ENCODE results near the gene STRIP1.

STRIP1 gene

DNA sequence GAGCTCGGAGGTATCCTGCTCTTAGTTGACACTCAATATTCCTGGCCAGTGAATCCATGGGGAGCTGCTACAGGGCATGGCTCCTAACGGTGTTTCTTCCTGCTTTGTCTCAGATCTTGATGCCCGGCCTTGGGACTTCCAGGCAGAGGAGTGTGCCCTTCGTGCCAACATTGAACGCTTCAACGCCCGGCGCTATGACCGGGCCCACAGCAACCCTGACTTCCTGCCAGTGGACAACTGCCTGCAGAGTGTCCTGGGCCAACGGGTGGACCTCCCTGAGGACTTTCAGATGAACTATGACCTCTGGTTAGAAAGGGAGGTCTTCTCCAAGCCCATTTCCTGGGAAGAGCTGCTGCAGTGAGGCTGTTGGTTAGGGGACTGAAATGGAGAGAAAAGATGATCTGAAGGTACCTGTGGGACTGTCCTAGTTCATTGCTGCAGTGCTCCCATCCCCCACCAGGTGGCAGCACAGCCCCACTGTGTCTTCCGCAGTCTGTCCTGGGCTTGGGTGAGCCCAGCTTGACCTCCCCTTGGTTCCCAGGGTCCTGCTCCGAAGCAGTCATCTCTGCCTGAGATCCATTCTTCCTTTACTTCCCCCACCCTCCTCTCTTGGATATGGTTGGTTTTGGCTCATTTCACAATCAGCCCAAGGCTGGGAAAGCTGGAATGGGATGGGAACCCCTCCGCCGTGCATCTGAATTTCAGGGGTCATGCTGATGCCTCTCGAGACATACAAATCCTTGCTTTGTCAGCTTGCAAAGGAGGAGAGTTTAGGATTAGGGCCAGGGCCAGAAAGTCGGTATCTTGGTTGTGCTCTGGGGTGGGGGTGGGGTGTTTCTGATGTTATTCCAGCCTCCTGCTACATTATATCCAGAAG is 19.4 kb downstream of the STRIP1 start:
- no peak for DNase-seq

DNA sequence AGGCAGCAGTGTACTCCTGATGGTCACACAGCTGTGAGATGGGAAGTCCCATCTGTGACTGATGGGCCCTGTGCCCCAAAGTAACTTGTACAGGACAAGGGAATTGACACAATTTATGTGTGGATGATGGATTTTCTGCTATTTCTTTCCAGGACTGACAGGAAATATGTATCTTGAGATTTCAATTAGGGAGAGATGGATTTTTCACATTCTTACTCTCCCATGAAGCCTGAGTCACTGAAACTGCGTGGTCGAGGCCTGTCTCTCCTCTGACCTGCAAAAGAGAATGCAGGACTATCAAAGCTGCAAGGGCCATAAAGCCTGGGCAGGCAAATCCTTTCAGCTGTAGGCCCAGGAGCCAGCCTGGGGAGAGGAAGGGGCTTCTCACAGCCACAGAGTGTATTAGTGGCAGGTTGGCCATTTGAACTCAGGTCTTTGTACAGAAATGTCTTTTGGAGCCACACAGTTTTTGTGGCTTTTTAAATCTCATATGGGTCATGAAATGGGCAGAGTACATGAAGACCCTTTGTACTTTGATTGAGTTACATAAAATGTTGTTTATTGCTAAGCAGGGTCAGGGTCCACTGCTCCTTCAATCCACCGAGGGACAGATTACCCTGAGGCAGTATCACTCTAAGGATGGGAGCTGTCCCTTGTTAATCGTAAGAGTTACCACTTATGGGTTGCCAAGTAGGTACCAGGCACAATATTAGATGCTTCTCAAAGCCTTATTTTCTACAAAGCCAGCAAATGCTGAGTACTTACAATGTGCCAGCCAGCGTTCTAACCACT is 21.3 kb downstream of the STRIP1 start:
- no peak for DNase-seq

DNA sequence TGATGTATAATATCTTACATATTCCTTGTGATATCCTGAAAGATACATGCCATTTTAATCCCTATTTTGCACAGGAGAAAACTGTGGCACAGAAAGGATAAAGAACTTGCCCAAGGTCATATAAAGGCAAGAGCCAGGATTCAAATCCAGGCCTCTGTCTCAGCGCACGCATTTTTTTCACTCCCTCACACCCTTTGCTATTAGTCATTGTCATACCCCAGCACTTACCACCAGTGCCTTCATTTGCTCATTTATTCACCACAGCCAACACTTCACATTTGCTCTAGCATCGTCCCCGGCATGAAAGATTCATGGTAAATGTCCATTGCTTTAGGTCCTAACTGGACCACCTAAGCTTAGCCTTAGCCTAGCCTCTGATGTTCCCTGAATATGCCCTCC is 21.9 kb downstream of the STRIP1 start:
- no peak for DNase-seq

DNA sequence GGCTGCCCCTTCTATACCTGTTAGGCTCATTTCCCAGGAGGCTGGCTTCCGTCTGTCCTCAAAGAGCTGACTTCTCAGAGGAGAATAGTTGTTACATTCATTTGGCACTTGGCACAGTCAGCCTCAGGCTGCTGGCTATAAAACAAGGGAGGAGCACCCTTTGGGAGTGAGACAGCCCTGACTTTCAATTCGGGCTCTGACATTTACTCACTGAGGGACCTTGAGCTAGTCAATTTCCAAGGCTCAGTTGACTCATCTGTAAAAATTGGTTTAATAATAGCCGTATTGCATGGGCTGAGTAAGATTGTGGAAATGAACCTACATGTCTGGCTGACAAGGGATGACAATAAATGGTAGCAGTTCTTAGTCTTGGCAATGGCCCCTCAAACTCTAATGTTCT is 22.4 kb downstream of the STRIP1 start:
- DNase-seq, result no peak

DNA sequence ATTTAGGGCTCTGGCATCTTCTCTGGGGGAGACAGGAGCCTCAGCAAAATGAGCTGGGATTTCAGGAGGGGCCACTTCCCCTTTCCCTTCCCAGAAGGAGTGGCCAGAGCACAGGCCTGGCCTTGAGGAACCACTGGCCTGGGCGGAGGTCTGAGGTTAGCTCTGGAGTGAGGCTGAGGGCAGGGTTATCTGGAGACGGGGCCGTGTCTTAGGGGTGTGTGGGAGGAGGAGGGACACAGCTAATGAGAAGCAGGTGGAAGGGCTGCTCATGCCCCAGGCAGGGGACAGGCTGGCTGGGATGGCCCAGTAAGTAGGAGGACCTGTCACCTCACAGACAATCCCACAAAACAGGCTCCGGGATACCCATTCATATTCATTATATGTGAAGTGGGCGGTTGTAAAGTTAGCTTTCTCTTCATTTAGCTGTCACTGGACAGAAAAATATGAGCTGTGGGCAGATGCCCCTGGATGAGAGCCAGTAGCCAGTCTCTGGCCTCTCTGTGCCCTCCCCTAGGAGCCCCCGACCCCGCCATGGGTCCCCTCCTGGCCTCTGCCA is 23.6 kb downstream of the STRIP1 start:
- DNase-seq, result no peak

- no peak for DNase-seq
Observed at GRCh38 chr1:110058591-110058990, 24.2 kb downstream of the STRIP1 start.

GRCh38 chr1:110059133-110059863 is 24.9 kb downstream of the STRIP1 start:
- no peak for DNase-seq

DNA sequence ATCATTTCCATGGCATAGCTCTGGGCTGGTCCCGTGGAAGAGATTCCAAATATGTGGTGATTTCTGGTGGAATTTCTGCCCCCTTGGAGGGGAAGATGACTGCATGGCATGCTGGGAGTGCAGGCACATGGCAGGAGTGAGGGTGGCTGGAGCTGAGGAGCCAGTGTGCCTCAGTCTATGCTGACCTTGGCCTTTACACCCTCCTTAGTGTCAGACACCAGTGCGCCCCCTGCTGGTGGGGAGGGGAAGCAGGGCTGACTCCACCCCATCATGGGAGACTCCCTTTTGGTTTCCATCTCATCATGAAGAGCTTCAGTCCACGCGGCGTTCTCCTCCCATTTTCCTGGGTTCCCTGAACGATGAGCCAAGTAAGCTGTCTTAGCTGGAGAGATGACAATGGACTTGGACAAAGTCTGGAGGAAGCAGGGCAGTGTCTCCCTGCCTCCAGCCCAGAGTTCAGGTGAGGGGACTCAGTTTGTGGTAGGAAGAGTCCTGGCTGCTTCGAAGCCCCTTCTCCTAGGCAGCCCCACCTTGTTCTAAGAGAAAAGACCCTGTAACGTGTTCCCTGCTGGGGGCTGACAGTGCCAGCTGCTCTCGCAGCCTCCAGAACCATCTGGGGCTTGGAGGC is 25.7 kb downstream of the STRIP1 start:
- DNase-seq, result no peak

DNA sequence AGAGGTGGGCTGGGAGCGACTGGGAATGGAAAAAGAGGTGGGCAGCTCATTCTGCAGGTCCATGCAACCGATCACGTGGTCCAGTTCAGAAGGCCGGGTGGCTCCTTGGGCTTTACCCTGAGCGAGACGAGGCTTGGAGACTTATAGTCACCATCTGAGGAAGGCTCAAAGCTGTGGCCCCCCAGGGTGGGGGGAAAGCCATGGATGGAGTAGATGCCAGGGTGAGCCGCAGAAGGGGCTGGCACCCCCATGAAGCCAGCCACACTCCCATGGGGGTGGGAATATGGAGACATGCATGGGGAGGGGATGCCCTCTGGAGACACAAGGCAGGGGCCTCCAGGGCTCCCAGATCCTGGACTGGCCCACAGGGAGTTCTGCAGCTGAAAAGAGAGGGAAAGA is 26.2 kb downstream of the STRIP1 start:
- no peak for DNase-seq

GRCh38 chr1:110061341-110061740 is 26.9 kb downstream of the STRIP1 start:
- DNase-seq, result no peak

- no peak for DNase-seq
Observed at GRCh38 chr1:110062612-110063011, 28.2 kb downstream of the STRIP1 start.

GRCh38 chr1:110063781-110064180 is 29.4 kb downstream of the STRIP1 start:
- DNase-seq, result no peak

GRCh38 chr1:110064576-110065337 is 30.3 kb downstream of the STRIP1 start:
- DNase-seq, result no peak

DNA sequence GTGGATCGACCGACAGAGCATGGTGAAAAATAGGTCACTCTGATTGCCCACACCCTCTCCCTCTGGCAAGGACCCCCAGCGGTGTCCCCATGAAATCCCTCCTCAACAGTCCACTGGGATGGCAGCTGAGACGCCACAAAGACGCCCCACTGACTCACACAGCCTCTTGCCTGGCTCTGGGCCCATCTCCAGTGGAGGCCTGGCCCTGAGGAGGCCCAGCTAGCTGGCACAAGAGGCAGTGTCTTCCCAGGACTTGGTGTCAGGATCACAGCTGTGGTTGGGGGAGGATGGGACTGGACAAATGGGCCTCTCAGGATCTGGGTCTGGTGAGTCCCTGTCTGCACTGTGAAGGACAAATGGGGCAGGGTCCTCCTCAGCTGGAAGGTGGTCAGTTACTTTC is 31.4 kb downstream of the STRIP1 start:
- DNase-seq, result no peak

DNA sequence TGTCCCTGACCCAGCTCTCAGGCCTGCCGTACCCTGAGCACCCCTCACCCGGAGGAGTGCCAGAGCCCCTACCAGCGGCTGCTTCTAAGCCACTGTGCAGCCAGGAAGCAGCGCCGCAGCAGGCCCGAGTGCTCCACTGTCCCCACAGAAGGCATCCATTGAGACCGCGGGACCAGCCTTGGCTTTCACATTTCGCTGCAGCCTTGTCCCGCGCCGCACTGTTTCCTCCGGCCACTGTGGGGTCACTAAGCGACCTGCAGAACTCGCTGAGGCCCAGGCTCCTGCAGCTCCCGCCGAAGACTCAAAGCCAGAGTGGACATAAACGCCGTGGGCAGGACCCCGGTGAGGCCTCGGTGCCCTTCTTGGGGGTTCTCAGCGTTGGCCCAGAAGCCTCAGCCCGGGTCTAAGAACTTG is 33.1 kb downstream of the STRIP1 start:
- DNase-seq, result no peak

DNA sequence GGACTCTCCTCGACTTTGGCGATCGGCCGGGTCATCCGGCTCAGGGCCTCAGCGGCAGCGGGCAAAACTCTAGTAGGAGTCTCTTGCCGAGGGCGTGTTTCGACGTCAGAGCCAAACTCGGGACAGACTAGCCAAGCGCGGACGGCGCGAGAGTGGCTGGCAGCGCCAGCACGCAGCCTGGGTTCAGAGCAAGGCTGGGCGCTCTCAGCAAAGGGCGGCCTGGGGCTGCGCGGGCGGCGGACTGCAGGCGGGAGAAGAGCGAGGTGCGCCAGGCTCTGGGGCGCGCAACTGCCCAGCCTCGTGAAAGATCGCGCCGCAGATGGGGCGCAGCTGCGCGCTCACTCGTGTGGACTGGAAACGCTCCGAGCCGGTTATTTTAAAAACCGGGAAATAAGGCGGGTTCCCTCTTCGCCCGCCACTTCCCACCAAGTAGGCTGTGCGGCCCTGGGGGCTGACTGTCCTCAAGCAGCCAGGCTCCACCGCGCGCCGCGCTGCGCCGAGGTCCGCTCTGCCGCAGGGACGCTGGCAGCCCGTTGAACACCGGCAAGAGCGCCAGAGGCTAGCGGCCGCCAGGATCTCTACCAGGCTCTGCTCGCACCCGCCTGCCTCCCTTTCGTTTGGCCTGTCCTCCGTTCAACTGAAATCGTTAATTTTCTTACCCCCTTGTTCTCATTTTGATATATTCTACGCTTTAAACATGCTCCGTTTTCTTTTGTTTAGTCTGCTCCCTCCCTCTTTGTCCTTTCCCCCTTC is 33.6 kb downstream of the STRIP1 start:
- DNase-seq, result no peak

- DNase-seq, result no peak
Observed at GRCh38 chr1:110068646-110069403, 34.4 kb downstream of the STRIP1 start.

GRCh38 chr1:110069404-110070281 is 35.2 kb downstream of the STRIP1 start:
- DNase-seq, result no peak

GRCh38 chr1:110070282-110070669 is 35.9 kb downstream of the STRIP1 start:
- no peak for DNase-seq

All from NCI-H2081 treated with DMSO at 0.1 percent for 48 hours (cell line).